ENCODE measurements around the gene RBM17. TPM values are rescaled to one million over a fixed set of nuclear protein-coding genes. Genes with fewer than 3 reads are reported as not detected.

The RBM17 gene
- total and polyA plus RNA-seq, 2 of the 13 experiments (the other 11 are each of a cell fraction or from before 2014, with no cell fraction given) = 30.7 to 77.5 TPM

DNA sequence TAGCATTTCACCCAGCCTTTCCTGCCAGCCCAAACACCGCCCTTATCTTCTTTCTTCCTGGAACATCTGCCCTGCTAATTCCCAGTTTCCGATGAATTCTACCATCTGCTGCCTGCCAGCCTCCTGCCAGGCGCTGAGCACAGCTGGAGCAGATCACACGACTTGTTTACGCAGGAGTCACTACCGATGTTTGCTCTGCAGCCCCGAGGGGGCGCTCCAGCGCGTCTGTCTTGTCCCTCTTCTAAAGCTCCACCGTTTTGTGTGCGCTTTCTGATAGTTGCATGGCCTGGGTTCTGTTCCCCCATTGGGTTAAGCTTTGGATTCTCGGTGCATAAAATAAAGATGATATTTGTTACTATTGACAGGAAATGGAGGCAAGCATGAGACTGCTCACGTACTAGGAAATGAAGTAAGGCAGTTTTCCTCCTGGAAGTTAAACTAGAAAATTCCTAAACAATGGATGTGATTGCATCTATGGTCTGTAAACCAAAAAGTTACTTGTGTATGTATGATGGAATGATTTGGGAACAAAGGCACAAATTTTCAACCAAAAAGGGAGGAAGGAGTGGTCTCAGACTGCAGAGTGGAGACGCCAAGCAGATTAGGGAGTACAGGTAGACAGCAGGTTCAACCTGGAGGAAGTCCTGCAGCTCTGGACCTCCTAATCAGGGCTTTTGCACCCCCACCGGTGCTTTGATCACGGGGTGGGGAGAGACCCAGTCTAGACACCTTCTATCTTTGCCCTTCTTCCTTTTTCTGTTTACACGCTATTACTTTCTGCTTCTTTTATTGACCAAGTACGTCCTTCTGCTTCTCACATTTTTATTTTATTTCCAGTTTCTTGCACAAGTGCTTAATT, 2.2 kb upstream of the RBM17 start (continued):
- TF ChIP-seq HNRNPL (IDR thresholded peaks at IDR 0.05; ENCODE audit: low read depth, low read length) (0 out of 2 replicates have a peak, but pooled peaks have one; percentile 27), ZFP36L2 (CRISPR knock-in tag; IDR thresholded peaks at IDR 0.05) (no peak), FOXK1 (CRISPR knock-in tag; IDR thresholded peaks at IDR 0.05; ENCODE audit: borderline replicate concordance, low read depth) (peak; percentile 89; the same call in 1 of the 2 replicates), ZNF574 (CRISPR knock-in tag; IDR thresholded peaks at IDR 0.05) (peak; percentile 64), NPAS2 (CRISPR knock-in tag; IDR thresholded peaks at IDR 0.05; ENCODE audit: borderline replicate concordance) (no peak), THRA (CRISPR knock-in tag; IDR thresholded peaks at IDR 0.05; ENCODE audit: borderline replicate concordance) (no peak), ZNF552 (CRISPR knock-in tag; IDR thresholded peaks at IDR 0.05; ENCODE audit: borderline replicate concordance) (no peak), ZBTB42 (CRISPR knock-in tag; IDR thresholded peaks at IDR 0.05) (no peak; the same call in 1 of the 2 replicates), PPARG (CRISPR knock-in tag; conservative IDR thresholded peaks at IDR 0.05) (no peak), ZNF230 (CRISPR knock-in tag; IDR thresholded peaks at IDR 0.05) (no peak), ZNF768 (CRISPR knock-in tag; IDR thresholded peaks at IDR 0.05) (no peak), SKI (IDR thresholded peaks at IDR 0.05; ENCODE audit: partially characterized antibody) (peak; percentile 15), SALL1 (CRISPR knock-in tag; IDR thresholded peaks at IDR 0.05) (peak; percentile 36; the same call in 1 of the 2 replicates), ZSCAN30 (CRISPR knock-in tag; IDR thresholded peaks at IDR 0.05) (no peak), MYPOP (CRISPR knock-in tag; IDR thresholded peaks at IDR 0.05) (peak; percentile 59; the same call in 1 of the 2 replicates), ZNF17 (CRISPR knock-in tag; IDR thresholded peaks at IDR 0.05) (no peak), TEAD3 (CRISPR knock-in tag; optimal IDR thresholded peaks at IDR 0.05; ENCODE audit: borderline replicate concordance) (peak; percentile 47)
- TF ChIP-seq, protein P1, sequence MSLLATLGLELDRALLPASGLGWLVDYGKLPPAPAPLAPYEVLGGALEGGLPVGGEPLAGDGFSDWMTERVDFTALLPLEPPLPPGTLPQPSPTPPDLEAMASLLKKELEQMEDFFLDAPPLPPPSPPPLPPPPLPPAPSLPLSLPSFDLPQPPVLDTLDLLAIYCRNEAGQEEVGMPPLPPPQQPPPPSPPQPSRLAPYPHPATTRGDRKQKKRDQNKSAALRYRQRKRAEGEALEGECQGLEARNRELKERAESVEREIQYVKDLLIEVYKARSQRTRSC (CRISPR knock-in tag; IDR thresholded peaks at IDR 0.05; ENCODE audit: low read depth) = no peak
- TF ChIP-seq, protein P2, sequence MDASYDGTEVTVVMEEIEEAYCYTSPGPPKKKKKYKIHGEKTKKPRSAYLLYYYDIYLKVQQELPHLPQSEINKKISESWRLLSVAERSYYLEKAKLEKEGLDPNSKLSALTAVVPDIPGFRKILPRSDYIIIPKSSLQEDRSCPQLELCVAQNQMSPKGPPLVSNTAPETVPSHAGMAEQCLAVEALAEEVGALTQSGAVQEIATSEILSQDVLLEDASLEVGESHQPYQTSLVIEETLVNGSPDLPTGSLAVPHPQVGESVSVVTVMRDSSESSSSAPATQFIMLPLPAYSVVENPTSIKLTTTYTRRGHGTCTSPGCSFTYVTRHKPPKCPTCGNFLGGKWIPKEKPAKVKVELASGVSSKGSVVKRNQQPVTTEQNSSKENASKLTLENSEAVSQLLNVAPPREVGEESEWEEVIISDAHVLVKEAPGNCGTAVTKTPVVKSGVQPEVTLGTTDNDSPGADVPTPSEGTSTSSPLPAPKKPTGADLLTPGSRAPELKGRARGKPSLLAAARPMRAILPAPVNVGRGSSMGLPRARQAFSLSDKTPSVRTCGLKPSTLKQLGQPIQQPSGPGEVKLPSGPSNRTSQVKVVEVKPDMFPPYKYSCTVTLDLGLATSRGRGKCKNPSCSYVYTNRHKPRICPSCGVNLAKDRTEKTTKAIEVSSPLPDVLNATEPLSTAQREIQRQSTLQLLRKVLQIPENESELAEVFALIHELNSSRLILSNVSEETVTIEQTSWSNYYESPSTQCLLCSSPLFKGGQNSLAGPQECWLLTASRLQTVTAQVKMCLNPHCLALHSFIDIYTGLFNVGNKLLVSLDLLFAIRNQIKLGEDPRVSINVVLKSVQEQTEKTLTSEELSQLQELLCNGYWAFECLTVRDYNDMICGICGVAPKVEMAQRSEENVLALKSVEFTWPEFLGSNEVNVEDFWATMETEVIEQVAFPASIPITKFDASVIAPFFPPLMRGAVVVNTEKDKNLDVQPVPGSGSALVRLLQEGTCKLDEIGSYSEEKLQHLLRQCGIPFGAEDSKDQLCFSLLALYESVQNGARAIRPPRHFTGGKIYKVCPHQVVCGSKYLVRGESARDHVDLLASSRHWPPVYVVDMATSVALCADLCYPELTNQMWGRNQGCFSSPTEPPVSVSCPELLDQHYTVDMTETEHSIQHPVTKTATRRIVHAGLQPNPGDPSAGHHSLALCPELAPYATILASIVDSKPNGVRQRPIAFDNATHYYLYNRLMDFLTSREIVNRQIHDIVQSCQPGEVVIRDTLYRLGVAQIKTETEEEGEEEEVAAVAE (CRISPR knock-in tag; IDR thresholded peaks at IDR 0.05; ENCODE audit: borderline replicate concordance) = no peak

Measured in HepG2 (cell line).